Endothelial cell of umbilical vein (primary cell): ENCODE data around the gene PRRG2.

Experiments
- CTCF ChIP-seq, 2 donors: IDR thresholded peaks; 1 replicate in 1 of 2; 2 replicates in 1 of 2; pipeline ENCODE4 v1.5.1; 2011; ENCODE audit warnings: low read length in 2 of 2, mild to moderate bottlenecking in 2 of 2, moderate library complexity in 2 of 2, control low read depth in 1 of 2, inconsistent platforms in 1 of 2, low read depth in 1 of 2; ENCODE audit not compliant: insufficient read depth in 1 of 2; ENCODE audit errors: extremely low read depth in 1 of 2
- EZH2 ChIP-seq: IDR thresholded peaks from 2 replicates; pipeline ENCODE4 v1.6.1; 2012; ENCODE audit warnings: borderline replicate concordance, low read depth, mild to moderate bottlenecking, moderate library complexity, low read length, inconsistent platforms; ENCODE audit not compliant: severe bottlenecking
- FOS ChIP-seq: IDR thresholded peaks from 2 replicates; pipeline ENCODE4 v1.6.1; 2011; ENCODE audit warnings: mild to moderate bottlenecking, low read length, moderate library complexity, borderline replicate concordance; ENCODE audit not compliant: insufficient read depth
- GATA2 ChIP-seq: IDR thresholded peaks from 2 replicates; pipeline ENCODE4 v1.7.0; 2011; ENCODE audit warnings: low read depth, mild to moderate bottlenecking, moderate library complexity, mixed read lengths, low read length; ENCODE audit not compliant: insufficient read length, insufficient read depth
- JUN ChIP-seq: IDR thresholded peaks from 2 replicates; pipeline ENCODE4 v1.6.1; 2011; ENCODE audit warnings: borderline replicate concordance, low read depth; ENCODE audit not compliant: insufficient read length, insufficient read depth
- MAX ChIP-seq: IDR thresholded peaks from 2 replicates; pipeline ENCODE4 v1.6.1; 2011; ENCODE audit not compliant: insufficient read depth, insufficient read length
- MYC ChIP-seq: IDR thresholded peaks from one replicate; pipeline ENCODE4 v1.6.1; 2011; ENCODE audit warnings: mild to moderate bottlenecking, low read depth, low read length
- POLR2A ChIP-seq: IDR thresholded peaks from 2 replicates; pipeline ENCODE4 v1.6.1; 2012; ENCODE audit warnings: low read depth, mild to moderate bottlenecking, control low read depth, low read length
- POLR2AphosphoS5 ChIP-seq: IDR thresholded peaks from 2 replicates; pipeline ENCODE4 v1.6.1; 2012; ENCODE audit warnings: low read depth, mild to moderate bottlenecking, control low read depth, low read length, moderate library complexity; ENCODE audit not compliant: insufficient read depth

- no peak for TF ChIP-seq CTCF (IDR thresholded peaks at IDR 0.05; ENCODE audit: extremely low read depth in 1 of 2, insufficient read depth in 1 of 2, low read depth in 1 of 2, low read length in 2 of 2)
- TF ChIP-seq POLR2A, result no peak
- TF ChIP-seq EZH2, result no peak
- TF ChIP-seq POLR2AphosphoS5, result peak; percentile 6
- TF ChIP-seq FOS, result no peak
- TF ChIP-seq GATA2, result no peak
- TF ChIP-seq JUN, result no peak
- no peak for TF ChIP-seq MYC
- no peak for TF ChIP-seq MAX
Observed at GRCh38 chr19:49590971-49591730, 10.0 kb downstream of the PRRG2 start, which contains the start of gene PRR12.
